KG1 (cell line): ENCODE results near the gene ANKUB1.

Source experiments
- DNase-seq: peaks from one replicate; lab custom pipeline; 2025; lab: John Stamatoyannopoulos, UW

ANKUB1 gene

GRCh38 chr3:149808209-149808829 lies 16.0 kb upstream of the ANKUB1 start:
- DNase-seq, result peak; percentile 50

GRCh38 chr3:149806171-149806778 lies 13.9 kb upstream of the ANKUB1 start:
- DNase-seq, result no peak

- no peak for DNase-seq
These were observed 9.3 kb upstream of the ANKUB1 start for GRCh38 chr3:149801639-149802038.

DNA sequence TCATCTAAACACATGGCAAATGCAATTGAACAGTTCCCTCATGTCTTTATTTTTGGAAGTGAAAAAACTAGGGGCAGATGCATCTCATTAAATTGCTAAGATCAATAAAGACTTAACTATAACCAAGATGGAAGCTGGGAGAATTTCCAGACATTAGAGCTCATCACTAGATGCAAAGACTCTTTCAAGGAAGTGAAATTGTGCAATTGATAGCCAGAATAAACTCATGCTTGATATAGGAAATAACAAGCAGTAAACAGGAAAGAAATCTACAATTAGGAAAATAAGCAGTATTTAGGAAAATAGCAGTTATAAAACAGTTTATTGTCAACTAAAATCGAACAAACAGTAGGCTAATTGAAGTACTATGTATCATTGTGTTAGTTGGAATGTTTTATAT lies 8.8 kb upstream of the ANKUB1 start:
- DNase-seq, result no peak

- no peak for DNase-seq
These were observed 8.3 kb upstream of the ANKUB1 start for GRCh38 chr3:149800693-149801092.

GRCh38 chr3:149796026-149796425 lies 3.7 kb upstream of the ANKUB1 start:
- no peak for DNase-seq

DNA sequence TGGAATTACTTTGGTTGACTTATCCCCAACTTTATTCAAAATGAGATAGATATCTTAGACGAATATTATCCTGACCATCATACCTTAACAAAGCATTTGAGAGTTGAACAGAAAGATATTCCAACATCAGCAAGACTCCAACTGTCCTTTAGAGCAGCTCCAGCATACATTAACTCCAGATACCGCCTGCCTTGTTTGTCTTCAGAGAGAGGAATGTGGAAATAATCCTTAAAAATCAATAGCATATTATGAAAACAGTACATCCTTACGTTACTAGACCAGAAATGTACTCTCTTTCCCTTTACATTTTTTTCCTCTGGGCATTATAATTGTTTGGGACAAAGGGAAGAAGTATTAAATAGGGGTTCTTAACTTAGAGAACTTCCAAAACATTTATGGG lies 1.7 kb downstream of the ANKUB1 start:
- no peak for DNase-seq

- DNase-seq, result no peak
These were observed 2.1 kb downstream of the ANKUB1 start for GRCh38 chr3:149790268-149790667.

GRCh38 chr3:149784064-149784704 lies 8.2 kb downstream of the ANKUB1 start:
- no peak for DNase-seq

DNA sequence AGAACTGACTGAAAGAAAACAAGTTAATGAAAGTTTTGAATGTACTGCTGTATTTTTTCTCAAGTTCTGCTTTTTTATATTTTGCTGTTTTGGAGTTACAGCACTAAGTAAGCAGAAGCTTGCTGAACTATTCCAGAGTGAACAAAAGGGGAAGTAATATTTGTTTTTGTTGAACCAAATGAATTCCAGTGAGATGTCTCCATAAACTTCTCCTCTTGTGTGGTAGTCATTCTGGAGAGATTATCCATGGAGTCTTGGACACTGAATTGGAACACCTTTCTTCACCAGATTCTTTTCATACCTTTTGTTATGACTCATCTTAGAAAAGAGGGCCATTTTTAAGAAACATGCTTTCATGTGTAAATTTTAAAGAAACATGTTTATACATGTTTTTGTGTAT lies 8.8 kb downstream of the ANKUB1 start:
- DNase-seq, result peak; percentile 40

DNA sequence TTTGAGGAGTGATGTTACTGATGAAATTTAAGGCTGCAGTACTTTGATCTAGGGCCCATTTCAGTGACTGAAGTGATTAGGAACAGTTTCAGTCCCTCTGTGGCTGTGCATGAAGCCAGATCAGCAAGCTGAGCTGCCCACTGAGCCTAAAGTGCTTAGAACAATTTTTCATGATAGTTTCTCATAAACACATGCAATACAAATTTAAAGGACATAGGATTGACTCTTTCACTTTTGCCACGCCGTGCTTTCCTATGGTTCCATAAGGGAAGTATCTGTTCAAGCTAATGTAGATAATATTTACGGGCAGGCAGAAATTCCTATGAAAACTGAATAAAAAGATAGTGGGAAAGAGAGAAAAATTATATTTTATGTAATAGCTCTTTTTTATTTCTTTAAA lies 10.6 kb downstream of the ANKUB1 start:
- no peak for DNase-seq

GRCh38 chr3:149781211-149781610 lies 11.1 kb downstream of the ANKUB1 start:
- DNase-seq, result peak; percentile 14

DNA sequence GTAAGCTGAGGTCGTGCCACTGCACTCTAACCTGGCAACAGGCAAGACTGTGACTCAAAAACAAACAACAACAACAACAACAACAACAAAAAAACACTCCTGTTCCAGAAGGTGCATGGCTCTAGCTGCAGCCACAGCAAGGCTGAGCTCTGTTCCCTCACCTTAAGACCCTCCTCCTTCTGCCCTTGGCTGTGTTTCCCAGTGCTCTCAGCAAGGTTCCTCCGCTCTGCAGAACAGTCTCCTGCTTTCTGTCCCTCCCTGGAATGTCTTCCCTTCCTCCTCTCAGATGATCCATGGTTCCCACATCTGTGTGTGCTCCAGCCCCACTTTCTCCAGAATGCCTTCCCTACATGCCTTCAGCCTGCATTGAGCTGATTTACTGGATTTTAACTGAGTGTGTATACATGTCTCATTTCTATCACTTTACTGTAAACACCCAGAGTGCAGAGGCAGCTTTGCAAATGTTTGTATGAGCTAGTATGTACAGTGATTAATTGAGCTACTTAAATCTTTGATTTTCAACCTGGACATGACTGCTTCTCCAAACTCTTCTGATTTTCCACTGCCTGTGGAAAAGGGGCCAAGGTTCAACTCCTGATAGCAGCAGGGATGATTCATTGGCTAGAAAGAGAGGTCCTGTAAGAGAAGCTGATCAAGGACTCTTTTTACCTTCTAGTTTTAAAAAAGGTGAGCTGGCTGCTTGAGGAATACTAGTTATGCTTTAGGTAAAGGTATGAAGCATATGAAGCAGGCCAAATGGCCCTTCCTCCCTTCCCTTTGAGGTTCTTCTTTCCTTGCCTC lies 14.7 kb downstream of the ANKUB1 start:
- no peak for DNase-seq

GRCh38 chr3:149776170-149776569 lies 16.2 kb downstream of the ANKUB1 start:
- DNase-seq, result no peak

- no peak for DNase-seq
These were observed 19.5 kb downstream of the ANKUB1 start for GRCh38 chr3:149772861-149773260.

GRCh38 chr3:149771652-149772271 lies 20.6 kb downstream of the ANKUB1 start:
- DNase-seq, result peak; percentile 11

DNA sequence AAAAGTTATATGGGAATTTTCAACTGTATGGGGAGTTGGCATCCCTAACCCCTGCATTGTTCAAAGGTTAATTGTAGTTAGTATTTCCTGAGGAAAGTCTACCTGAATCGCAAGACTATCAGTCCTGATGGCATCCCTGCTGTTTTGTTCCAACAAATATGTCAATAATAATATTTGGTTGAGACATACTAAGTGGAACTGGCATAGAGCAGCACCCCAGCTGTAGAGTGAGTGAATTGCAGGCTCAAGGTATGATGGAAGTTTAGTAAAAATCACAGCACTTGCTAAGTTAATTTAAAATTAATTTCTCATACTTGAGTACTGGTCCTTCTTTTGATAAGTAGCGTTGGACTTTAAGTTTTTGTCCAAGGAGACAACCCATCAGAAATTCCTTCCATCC lies 22.1 kb downstream of the ANKUB1 start:
- DNase-seq, result no peak

DNA sequence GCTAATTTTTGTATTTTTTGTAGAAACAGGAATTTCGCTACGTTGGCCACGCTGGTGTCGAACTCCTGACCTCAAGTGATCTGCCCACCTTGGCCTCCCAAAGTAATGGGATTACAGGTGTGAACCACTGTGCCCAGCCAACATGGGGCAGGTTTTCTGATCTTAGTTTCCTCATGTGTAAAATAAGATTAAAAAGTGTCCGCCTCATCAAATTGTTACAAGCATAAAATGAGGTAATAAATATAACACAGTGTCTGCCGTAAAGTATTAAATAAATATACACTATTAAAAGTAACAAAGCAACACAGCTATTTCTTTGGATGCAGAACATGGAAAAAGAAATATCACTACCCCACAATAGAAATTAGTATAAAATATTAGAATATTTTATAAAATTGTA lies 23.6 kb downstream of the ANKUB1 start:
- no peak for DNase-seq

- no peak for DNase-seq
These were observed 24.6 kb downstream of the ANKUB1 start for GRCh38 chr3:149767720-149768119.

DNA sequence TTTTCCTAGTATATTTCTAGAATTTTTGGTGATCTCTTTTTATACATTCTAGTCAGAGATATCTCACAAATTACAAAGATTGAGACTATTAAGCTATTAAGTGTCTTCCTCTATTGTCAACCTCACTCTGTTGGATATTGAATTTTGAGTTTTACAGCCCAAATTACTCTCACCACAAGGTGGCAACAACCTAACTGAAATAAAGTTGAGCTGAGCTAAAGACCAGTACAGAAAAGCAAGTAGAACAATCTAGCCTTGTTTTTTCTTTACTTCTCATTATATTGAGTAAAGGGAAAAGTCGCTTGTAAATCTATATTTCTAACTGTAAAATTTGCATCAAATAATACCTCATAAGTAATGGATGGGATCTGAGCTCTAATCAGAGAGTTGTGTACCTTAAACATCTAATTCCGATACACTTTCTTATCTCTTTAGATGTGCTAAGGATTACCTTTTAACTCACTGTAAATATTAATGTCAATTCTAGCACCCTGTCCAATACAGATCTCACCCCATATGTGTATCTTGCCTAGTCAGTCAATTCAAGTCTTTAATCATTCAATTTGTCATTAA lies 26.5 kb downstream of the ANKUB1 start:
- DNase-seq, result no peak

DNA sequence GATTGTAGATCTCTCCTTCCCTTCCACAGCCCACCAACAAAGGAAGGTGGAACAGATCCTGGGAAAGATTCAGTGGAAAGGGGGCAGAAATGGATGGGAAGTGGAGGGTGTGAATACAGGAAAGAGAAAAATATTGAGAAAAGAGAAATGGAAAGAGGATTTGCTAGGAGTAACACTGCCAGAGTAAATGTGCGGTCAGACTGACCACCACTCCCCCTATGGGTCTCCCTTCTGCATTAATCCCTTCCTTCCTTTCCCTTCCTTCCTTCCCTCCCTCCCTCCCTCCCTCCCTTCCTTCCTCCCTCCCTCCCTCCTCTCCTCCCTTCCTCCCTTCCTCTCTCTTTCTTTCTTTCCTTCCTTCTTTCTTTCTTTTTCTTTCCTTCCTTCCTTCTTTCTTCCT lies 28.1 kb downstream of the ANKUB1 start:
- no peak for DNase-seq

DNA sequence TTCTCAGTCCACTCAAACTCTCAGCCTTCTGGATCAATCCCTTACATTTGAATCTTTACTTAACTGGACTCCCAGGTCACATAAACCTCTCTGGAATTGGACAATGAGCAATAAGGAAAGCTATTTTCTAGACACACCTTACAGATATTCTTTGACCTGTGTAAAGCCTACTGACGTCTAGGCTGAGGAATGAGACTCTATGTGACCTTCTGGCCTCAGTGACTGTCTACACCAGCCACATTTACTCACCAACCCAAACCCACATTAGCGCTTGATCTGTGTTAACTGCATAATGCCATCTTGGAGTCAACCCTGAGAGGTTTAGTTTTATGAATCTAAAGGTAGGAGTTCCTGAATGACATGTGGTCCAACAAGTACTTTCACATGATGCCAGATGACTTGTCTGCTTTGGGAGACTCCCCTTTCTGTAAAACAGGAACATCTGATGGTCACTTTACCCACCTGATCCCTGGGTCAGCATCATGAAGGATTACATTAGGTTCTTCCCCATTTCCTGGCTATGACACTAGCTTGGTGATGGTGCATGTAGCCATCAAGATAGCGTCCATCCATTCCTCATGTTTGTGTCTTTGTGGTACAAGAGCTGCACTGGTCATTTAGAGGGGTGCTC lies 28.7 kb downstream of the ANKUB1 start:
- DNase-seq, result no peak
